NCI-H2081 (cell line): Measurements from ENCODE around the gene CFAP107.

ENCODE experiments used
- DNase-seq, 2 experiments: peaks; one replicate each; lab custom pipeline; 2025; lab: John Stamatoyannopoulos, UW

CFAP107 gene

GRCh38 chr1:12741946-12742345 is 4.1 kb upstream of the CFAP107 start:
- no peak for DNase-seq

GRCh38 chr1:12745126-12745991 is 641 bp upstream of the CFAP107 start:
- DNase-seq: no peak

- DNase-seq: no peak
These were observed 2.9 kb downstream of the CFAP107 start for GRCh38 chr1:12748778-12749355.

- no peak for DNase-seq
These were observed 8.7 kb downstream of the CFAP107 start for GRCh38 chr1:12754738-12755137.

- DNase-seq: no peak
These were observed 10.3 kb downstream of the CFAP107 start for GRCh38 chr1:12756273-12756672.

GRCh38 chr1:12756768-12757413 is 10.9 kb downstream of the CFAP107 start:
- no peak for DNase-seq

- DNase-seq: no peak
These were observed 11.8 kb downstream of the CFAP107 start for GRCh38 chr1:12757836-12758235.

GRCh38 chr1:12760256-12760795 is 14.3 kb downstream of the CFAP107 start:
- no peak for DNase-seq

- no peak for DNase-seq
These were observed 15.8 kb downstream of the CFAP107 start for GRCh38 chr1:12761781-12762180.

- no peak for DNase-seq
These were observed 16.8 kb downstream of the CFAP107 start for GRCh38 chr1:12762766-12763165.

GRCh38 chr1:12763479-12763878 is 17.5 kb downstream of the CFAP107 start:
- no peak for DNase-seq

GRCh38 chr1:12764016-12764415 is 18.0 kb downstream of the CFAP107 start:
- no peak for DNase-seq

GRCh38 chr1:12769031-12769430 is 23.0 kb downstream of the CFAP107 start:
- DNase-seq: no peak

- DNase-seq: no peak
These were observed 24.0 kb downstream of the CFAP107 start for GRCh38 chr1:12769976-12770505.

GRCh38 chr1:12770620-12771019 is 24.6 kb downstream of the CFAP107 start:
- DNase-seq: no peak

- DNase-seq: no peak
These were observed 25.2 kb downstream of the CFAP107 start for GRCh38 chr1:12771186-12771585.

- no peak for DNase-seq
These were observed 26.5 kb downstream of the CFAP107 start for GRCh38 chr1:12772520-12772919.

GRCh38 chr1:12773438-12773837 is 27.4 kb downstream of the CFAP107 start, which contains the start of gene PRAMEF12:
Gene PRAMEF12, plus strand, starts transcription at chr1:12773738. Its CDS starts 1,130 bp downstream, at chr1:12774868.
- DNase-seq: no peak

GRCh38 chr1:12774801-12775345 is 28.9 kb downstream of the CFAP107 start:
- no peak for DNase-seq

- DNase-seq: no peak
These were observed 29.4 kb downstream of the CFAP107 start for GRCh38 chr1:12775443-12775842.

GRCh38 chr1:12776801-12777557 is 31.0 kb downstream of the CFAP107 start:
- no peak for DNase-seq
